ENCODE data around the gene KRTAP16-1. TPM values are rescaled to one million over a fixed set of nuclear protein-coding genes. Genes with fewer than 3 reads are reported as not detected.

KRTAP16-1 gene
- total RNA-seq, 2 donors from 2014 or later = not detected

DNA sequence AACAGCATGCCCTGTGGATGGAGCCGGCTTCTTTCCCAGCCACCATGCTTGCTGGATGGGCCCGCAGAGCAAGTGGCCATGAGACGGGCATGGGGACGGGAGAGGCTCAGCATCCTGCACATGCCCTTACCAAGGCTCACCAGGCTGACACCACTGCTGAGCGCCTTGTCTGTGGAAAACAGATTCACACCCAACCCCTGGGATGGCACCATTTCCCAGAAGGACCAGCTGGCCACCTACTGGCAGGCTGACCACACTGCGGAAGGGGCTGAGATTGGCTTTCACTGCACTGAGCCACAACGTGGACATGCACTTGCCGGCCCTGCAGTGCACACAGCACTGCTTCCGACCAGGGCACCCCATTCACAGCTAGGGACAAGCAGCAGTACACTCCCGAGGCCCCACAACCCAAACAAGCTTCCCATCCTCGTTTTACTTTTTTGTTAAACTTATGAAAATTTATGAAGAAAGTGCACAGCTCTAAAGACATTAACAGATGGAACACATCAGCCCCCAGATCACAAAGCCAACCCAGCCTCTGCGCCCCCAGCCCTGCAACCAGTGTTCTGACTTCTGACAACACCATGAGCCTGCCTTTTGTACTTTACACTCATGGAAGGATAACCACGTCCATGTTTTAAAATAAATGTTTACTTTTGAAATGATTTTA, 20.3 kb upstream of the KRTAP16-1 start:
- Mint-ChIP-seq H3K9me3 (no peaks in the 10 kb centered on the region), H3K4me1 (peaks cover 11% of the 10 kb centered on the region), H3K4me3 (no peak overlapping the region), H3K27ac (no peak overlapping the region), H3K27me3 (ENCODE audit: insufficient read depth) (peaks cover 1% of the 10 kb centered on the region), H3K36me3 (ENCODE audit: low read depth) (no peaks in the 10 kb centered on the region)
- WGBS, 2 experiments (ENCODE audit: insufficient coverage in 1 of 2, insufficient read length in 1 of 2) = 68 to 76% methylated on average over 8 to 13 of the region's 13 CpGs
- no peaks in the 10 kb centered on the region for H3K4me1 ChIP-seq (ENCODE audit: control insufficient read depth, insufficient read depth, low read length)
- no peak overlapping the region for H3K4me3 ChIP-seq (ENCODE audit: low read length)
- TF ChIP-seq, protein P1, sequence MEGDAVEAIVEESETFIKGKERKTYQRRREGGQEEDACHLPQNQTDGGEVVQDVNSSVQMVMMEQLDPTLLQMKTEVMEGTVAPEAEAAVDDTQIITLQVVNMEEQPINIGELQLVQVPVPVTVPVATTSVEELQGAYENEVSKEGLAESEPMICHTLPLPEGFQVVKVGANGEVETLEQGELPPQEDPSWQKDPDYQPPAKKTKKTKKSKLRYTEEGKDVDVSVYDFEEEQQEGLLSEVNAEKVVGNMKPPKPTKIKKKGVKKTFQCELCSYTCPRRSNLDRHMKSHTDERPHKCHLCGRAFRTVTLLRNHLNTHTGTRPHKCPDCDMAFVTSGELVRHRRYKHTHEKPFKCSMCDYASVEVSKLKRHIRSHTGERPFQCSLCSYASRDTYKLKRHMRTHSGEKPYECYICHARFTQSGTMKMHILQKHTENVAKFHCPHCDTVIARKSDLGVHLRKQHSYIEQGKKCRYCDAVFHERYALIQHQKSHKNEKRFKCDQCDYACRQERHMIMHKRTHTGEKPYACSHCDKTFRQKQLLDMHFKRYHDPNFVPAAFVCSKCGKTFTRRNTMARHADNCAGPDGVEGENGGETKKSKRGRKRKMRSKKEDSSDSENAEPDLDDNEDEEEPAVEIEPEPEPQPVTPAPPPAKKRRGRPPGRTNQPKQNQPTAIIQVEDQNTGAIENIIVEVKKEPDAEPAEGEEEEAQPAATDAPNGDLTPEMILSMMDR (conservative IDR thresholded peaks at IDR 0.05) = peak; percentile 86
- no peak overlapping the region for H3K27ac ChIP-seq (ENCODE audit: low read depth, low read length)
- H3K36me3 ChIP-seq (ENCODE audit: control insufficient read depth, insufficient read depth, low read length) = no peaks in the 10 kb centered on the region
- H3K9me3 ChIP-seq (ENCODE audit: control insufficient read depth, low read length) = no peaks in the 10 kb centered on the region
- no peak overlapping the region for H3K9ac ChIP-seq (ENCODE audit: extremely low read depth, low read length, poor library complexity, severe bottlenecking)
- H3K27me3 ChIP-seq (ENCODE audit: control insufficient read depth, insufficient read depth, low read length, poor library complexity, severe bottlenecking) = no peaks in the 10 kb centered on the region
- DNase-seq = peak; percentile 94

DNA sequence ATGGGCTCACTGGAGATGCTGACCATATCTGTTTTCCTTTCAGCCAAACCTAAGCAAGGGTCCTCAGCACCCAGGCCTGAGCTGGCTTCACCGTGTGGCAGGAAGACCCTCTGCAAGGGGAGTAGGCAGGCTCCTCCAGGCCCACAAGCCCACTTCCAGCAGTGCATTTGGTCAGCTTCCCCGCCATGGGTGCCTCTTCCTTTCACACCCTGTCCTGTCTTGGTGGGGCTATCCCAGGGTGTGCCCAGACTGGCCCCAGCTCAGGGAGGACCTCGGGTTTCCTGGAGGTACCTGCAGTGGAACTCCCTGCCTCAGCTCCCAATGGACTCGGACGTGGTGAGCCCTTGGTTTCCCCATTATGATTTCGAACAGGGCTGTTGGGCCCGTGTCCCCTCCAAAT, 19.1 kb upstream of the KRTAP16-1 start:
- TF ChIP-seq, protein P1 (conservative IDR thresholded peaks at IDR 0.05) = no peak

DNA sequence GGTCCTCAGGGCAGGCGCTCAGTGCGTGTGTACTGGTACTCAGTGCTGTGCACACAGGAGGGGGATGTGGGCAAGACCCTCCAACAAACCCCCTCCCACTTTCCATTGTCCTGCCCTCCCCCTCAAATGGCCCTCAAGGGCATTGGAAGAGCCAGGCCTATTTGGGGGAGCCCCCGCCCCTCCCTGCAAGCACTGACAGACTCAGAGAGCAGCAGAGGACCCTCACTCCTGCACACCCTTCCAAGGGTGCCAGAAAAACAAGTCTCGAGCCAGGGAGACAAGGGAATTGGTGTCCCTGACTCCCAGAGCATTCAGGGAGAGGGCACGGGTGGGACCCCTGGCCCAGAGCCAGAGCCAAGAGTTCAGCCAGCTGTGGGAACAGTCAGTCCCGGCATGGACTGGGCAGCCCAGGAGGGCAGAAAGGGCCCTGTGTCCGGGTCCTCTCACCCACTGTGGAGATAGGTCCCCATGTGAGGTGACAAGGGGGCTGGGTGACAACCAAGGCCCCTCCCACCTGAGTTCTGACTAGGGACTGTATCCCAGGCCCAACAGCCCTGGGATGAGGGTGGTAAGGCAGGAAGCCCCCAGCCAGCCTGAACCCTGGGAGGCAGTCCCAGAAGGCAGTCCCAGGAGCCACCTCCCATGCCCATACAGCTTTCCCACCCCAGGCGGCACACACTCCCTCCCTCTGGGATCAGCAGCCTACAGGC, 18.5 kb upstream of the KRTAP16-1 start:
- no peak overlapping the region for H3K4me3 ChIP-seq (ENCODE audit: low read length)
- H3K36me3 ChIP-seq (ENCODE audit: control insufficient read depth, insufficient read depth, low read length) = no peaks in the 10 kb centered on the region
- no peaks in the 10 kb centered on the region for H3K36me3 Mint-ChIP-seq (ENCODE audit: low read depth)
- H3K4me1 ChIP-seq (ENCODE audit: control insufficient read depth, insufficient read depth, low read length) = no peaks in the 10 kb centered on the region
- TF ChIP-seq, protein P1 (conservative IDR thresholded peaks at IDR 0.05) = no peak
- H3K27me3 Mint-ChIP-seq (ENCODE audit: insufficient read depth) = peaks cover 1% of the 10 kb centered on the region
- no peaks in the 10 kb centered on the region for H3K9me3 ChIP-seq (ENCODE audit: control insufficient read depth, low read length)
- no peak overlapping the region for H3K4me3 Mint-ChIP-seq
- peak; percentile 18 for DNase-seq
- no peak overlapping the region for H3K27ac ChIP-seq (ENCODE audit: low read depth, low read length)
- H3K27ac Mint-ChIP-seq = no peak overlapping the region
- no peaks in the 10 kb centered on the region for H3K4me1 Mint-ChIP-seq
- WGBS, 2 experiments (ENCODE audit: insufficient coverage in 1 of 2, insufficient read length in 1 of 2) = 89 to 100% methylated on average over 1 to 8 of the region's 8 CpGs
- H3K9me3 Mint-ChIP-seq = no peaks in the 10 kb centered on the region
- no peak overlapping the region for H3K9ac ChIP-seq (ENCODE audit: extremely low read depth, low read length, poor library complexity, severe bottlenecking)
- H3K27me3 ChIP-seq (ENCODE audit: control insufficient read depth, insufficient read depth, low read length, poor library complexity, severe bottlenecking) = no peaks in the 10 kb centered on the region

More for the DNA sequence above, 19.1 kb upstream of the KRTAP16-1 start:
- Histone ChIP-seq H3K9ac (ENCODE audit: extremely low read depth, low read length, poor library complexity, severe bottlenecking) (no peak overlapping the region), H3K4me3 (ENCODE audit: low read length) (no peak overlapping the region), H3K27ac (ENCODE audit: low read depth, low read length) (no peak overlapping the region), H3K36me3 (ENCODE audit: control insufficient read depth, insufficient read depth, low read length) (no peaks in the 10 kb centered on the region), H3K4me1 (ENCODE audit: control insufficient read depth, insufficient read depth, low read length) (no peaks in the 10 kb centered on the region), H3K27me3 (ENCODE audit: control insufficient read depth, insufficient read depth, low read length, poor library complexity, severe bottlenecking) (no peaks in the 10 kb centered on the region), H3K9me3 (ENCODE audit: control insufficient read depth, low read length) (no peaks in the 10 kb centered on the region)
- DNase-seq = peak; percentile 46
- Mint-ChIP-seq H3K27me3 (ENCODE audit: insufficient read depth) (peaks cover 1% of the 10 kb centered on the region), H3K9me3 (no peaks in the 10 kb centered on the region), H3K4me3 (no peak overlapping the region), H3K4me1 (no peaks in the 10 kb centered on the region), H3K36me3 (ENCODE audit: low read depth) (no peaks in the 10 kb centered on the region), H3K27ac (no peak overlapping the region)
- 93 to 95% methylated on average over 5 to 7 of the region's 7 CpGs for WGBS, 2 experiments (ENCODE audit: insufficient coverage in 1 of 2, insufficient read length in 1 of 2)

Data from endodermal cell (in vitro differentiated cells).